Body of pancreas (tissue), 4 donors: Measurements from ENCODE around the gene ZFP14.

Experiments used
- CTCF ChIP-seq, 7 experiments: fragments of 450-650 bp in 4 of 7; fragments of 200-600 bp in 3 of 7; sonication (generic) in 3 of 7; IDR thresholded peaks; one replicate each; pipeline ENCODE4 v1.5.1; 2016 to 2019; ENCODE audit warnings: antibody characterized with exemption in 7 of 7
- POLR2A ChIP-seq, 3 donors: fragments of 450-650 bp; IDR thresholded peaks; one replicate each; pipeline ENCODE4 v1.6.1; 2016; ENCODE audit warnings: antibody characterized with exemption in 3 of 3, mild to moderate bottlenecking in 2 of 3

- TF ChIP-seq POLR2A (IDR thresholded peaks at IDR 0.05) (no peak), CTCF (IDR thresholded peaks at IDR 0.05) (no peak)
These were observed 48.8 kb downstream of the ZFP14 start for GRCh38 chr19:36330216-36330615.
